ENCODE measurements around the gene LNPK.

DNA sequence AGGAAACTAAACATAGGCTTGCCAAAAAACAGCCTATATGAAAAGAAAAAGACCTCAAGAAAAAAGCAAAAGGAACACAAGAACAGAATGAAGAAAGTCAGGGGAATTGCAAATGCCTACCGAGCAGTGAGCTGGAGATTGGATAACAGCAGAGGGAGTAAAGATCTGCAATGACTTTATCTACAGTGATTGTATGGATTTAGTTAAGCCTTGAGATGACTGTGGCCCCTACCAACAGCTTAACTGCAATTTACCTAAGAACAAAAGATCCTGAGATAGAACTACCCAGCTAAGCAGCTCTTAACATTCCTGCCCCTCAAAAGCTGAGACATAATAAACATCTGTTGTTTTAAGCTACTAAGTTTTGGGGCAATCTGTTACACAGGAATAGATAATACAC, 20.5 kb downstream of the LNPK start:
- TF ChIP-seq TAF1 (IDR thresholded peaks at IDR 0.05; ENCODE audit: borderline replicate concordance, insufficient read depth, low read length), result no peak
- TF ChIP-seq POLR2AphosphoS5 (IDR thresholded peaks at IDR 0.05; ENCODE audit: low read depth, low read length), result no peak

Measured in PFSK-1 (cell line).